D341Med (cell line): ENCODE measurements around the gene SCN3A.

ENCODE experiments used
- DNase-seq: peaks from one replicate; pipeline ENCODE4 v3.0.0; 2012; ENCODE audit warnings: low spot score

Gene SCN3A

DNA sequence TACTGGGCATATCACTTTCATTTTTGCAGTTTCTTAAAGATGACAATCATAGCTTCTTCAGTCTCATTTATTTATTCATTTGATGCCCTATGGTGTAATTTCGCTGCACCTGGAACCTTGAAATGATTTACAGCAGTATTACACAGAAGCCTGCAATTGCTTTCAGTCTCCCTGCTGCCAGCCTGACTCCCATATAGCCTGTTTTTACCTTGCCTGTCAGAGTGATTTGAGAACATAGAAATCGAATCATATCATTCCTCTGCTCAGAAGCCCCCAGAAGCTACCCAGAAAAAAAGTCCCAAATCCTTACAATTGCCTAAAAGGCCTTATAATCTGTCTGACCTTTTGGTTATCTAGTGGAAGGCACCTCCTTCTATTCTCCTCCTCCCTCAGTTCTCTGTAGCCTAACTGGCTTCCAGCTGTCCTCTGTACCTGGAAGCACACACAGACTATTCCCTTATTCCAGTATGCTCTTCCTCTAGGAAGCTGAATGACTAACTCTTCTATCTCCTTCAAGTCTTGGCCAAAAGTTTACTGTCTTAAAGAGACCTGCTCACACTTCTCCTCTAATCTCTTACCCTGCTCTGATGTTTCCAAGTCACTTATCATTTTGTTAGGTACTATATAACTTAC lies 12.6 kb downstream of the SCN3A start:
- no peak for DNase-seq

DNA sequence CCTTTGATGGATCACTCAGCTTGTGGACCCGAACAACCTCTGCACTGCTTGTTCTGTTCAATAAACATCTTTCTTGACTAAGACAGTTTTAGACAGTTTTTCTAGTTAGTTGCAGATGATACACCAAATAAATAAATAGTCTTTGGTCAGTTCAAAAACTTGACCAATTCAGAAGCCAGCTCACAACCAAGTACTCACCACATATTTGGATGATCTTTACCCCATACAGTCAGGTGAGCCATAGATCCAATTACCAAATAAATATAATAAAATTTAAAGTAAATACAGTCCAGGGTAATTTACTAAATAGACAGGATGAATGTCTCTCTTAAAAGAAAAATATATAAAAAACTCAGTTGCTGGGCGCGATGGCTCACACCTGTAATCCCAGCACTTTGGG lies 18.2 kb downstream of the SCN3A start:
- no peak for DNase-seq

DNA sequence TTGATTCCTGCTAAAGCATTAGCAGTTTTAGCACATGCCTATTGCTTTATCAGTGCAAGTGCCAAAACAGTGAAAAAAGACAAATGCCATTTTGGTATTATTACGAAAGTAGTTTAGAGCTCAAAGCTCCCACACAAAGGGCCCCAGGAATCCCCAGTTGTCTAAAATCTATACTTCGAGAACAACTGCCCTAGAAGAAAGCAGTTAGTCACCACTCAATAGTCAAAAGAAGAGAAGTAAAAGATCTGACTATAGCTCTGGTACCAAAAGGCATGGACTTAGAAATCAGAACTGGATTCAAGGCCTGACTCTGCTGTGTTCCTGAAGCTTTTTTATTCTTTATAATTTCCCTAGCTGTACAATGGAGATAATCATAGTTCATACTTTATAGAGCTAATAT lies 21.8 kb downstream of the SCN3A start:
- DNase-seq = no peak

DNA sequence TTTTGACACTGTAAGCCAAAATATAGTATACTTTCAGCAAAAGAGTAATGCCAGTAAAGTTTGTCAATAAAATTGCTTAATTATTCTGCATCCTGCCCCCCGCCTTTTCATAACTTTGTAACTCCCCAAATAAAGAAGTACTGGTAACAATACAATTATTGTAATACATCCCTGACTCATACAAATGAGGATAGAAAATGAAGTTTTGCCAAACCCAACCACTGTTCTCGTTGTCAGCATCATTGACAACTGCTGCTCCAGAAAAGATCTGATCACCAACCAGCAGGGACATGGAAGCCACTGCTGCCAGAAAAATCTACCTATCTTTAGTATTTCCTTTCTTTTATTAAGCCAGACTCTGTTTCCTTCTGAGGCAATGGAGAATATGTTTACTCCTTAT lies 27.1 kb downstream of the SCN3A start:
- DNase-seq = no peak

DNA sequence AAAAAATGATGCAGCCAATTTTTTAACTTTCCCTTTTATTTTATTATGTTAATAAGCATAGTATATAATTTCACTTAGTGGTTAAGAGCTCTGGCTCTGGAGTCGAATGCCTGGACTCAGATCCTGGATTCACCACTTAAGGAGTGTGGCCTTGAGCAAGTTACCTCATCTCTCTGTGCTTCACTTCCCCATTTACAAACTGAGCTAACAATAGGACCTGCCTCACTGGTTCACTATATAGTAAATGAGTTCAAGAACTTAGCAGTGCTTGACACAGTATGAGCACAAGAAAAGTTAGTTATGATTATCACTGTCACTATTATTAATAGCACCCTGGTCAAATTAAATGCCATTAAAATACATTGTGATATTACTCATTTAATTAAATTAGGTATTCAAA lies 30.6 kb downstream of the SCN3A start:
- DNase-seq = no peak

DNA sequence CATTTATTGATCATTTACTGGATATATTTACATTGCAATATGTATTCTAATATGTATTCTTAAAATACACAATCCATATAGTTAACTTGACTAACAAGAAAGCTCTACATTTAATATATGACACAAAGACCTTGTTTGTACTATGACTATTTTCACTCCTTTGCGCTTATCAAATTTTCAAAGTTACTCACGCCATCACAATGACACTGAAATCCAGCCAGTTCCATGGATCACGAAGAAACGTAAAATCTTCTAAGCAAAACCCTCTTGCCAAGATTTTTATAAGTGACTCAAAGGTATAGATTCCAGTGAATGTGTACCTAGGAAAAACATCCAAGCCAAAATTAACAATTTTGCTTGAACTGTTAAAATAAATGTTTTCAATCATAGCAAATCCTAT lies 39.6 kb downstream of the SCN3A start:
- DNase-seq = no peak

DNA sequence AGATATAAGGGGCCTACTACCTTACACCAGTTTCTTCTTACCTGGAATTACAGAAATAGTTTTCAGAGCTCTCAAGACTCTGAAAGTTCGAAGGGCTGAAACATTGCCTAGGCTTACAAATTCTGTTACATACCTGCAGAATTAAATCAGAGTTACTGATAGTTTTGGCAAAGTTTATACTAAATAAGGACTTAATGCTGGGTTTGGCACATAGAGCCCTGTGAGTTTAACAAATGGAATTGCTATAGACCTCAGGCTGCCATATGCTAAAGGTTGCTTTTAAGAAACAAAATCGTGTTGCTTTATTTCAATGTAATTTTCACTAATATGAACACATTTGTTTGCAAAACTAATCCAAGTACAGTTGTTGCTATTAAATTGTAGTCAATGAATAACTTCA lies 40.1 kb downstream of the SCN3A start:
- no peak for DNase-seq

DNA sequence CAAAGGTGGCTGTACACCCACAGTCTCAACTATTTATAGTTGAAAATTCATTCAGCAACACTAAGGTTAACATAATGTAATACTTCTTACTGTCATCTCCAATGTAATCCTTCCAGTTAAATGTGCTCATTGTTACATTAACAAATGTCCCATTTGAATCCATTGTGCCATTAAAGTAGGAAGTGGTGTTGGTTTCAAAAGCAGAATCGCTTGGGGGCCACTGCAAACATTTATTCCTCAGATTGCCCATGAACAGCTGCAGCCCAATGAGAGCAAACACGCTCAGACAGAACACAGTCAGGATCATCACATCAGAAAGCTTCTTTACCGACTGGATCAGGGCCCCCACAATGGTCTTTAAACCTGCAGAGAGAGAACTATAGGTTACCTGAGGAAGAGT lies 41.4 kb downstream of the SCN3A start:
- DNase-seq = no peak

DNA sequence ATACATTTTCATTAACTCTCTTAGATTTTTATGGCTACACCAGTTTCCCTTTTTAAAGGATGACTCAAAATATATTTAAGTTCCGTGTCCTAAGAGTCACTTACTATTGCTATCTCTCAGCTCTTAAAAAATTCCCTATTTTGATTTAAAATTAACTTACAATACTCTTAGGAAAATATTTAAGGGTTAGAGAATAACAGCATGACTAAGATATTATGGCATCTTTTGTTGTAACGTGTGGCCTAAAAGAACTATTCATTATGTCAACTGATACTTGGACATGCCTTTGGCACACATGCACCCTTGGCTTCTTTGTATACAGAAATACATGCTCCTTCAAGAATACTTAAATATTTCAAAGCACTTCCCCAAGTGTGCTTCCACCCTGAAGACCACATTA lies 42.3 kb downstream of the SCN3A start:
- no peak for DNase-seq

DNA sequence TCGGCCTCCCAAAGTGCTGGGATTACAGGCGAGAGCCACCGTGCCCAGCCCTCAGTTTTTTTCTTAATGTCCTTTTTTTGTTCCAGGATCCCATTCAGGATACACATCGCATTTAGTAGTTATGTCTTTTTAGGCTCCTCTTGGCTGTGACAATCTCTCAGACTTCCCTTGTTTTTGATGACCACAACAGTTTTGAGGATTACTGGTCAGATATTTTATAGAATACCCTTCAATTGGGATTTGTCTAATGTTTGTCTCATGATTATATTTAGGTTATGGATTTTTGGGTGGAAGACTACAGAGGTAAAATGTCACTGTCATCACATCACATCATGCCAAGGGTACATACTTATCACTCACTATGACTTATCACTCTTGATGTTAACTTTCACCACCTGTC lies 46.7 kb downstream of the SCN3A start:
- no peak for DNase-seq

DNA sequence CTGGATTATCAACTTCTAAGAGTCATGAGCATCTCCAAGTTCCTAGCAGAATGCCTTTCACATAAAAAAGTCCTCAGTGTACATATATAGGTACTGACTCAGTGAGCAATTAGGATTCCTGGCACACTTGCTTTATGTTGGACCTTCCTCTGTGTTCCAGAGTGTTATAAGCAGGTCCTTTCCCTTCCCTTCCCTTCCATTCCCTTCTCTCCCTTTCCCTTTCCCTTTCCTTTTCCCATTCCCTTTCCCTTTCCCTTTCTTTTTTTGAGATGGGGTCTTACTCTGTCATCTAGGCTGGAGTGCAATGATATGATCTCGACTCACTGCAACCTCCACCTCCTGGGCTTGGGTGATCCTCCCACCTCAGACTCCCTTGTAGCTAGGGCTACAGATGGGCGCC lies 48.7 kb downstream of the SCN3A start:
- DNase-seq = no peak

DNA sequence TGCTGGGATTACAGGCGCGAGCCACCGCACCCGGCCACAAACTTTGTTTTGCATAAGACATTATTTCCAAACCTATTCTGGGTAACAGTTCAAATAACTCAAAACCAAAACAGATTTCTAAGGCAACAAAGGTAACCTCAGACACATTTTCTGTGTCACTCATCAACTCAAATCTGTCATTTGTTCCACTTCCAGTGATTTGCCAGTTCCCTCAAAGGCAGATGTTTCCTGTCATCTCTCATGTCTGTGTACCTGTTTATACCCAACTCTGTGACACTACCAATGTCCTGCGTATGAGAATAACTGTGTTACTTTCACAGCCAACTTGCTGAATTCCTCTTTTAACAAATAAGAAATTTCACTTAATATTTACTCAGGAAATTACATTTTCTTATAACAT lies 54.4 kb downstream of the SCN3A start:
- DNase-seq = no peak

DNA sequence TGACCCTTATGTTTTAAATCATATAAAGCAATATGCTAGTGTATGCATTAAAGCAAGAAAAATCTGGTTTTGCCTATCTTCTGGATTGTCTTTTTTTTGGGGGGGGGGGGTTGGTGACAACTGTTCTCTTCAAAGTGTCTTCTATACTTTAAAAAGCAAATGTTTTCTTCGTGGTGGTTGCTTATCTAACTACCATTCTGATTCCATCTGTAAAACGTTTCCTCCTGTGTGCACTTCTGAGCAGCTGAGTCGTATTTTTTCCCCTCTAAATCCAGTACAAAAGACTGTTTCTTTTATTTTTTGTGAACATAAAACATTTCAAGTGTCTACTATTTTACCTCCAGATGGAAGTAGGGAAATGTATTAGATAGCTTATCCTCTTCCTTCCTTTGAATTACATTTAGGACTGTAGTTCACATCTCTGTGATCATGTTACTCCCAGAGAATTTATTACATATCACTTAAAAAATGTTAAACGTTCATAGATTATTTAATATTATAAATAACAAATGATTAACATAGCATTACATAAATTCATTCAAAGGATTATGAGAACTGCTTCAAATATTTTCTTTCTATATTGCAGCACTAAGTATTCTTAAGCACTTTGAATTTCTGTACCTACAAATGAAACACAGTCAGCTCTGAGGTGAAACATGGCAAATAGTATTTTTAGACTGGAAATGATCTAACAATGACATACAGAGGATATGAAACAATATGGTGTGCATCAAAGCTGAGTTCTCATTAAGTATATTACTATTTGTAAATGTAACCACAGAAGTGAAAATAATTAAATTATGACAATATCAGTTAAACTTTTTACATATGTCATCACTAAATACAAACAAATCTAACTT lies 56.4 kb downstream of the SCN3A start:
- no peak for DNase-seq

DNA sequence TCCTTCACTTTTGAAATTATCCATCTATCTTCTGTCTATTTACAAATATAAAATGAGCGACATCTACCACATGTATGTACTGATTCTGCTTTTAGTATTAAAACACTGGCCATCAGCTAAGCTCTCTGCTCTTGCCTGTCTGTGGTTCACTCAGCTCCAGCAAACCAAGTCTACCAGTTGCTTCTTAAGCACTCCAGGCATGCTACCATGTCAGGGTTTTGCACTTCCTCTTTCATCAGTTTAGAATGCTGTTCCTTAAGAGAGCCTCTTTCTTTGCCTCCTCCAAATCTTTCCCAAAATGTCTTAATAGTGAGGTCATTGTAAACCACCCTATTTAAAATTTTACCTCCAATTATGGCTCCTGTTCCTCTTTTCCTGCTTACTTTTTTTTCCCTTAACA lies 59.5 kb downstream of the SCN3A start:
- no peak for DNase-seq

DNA sequence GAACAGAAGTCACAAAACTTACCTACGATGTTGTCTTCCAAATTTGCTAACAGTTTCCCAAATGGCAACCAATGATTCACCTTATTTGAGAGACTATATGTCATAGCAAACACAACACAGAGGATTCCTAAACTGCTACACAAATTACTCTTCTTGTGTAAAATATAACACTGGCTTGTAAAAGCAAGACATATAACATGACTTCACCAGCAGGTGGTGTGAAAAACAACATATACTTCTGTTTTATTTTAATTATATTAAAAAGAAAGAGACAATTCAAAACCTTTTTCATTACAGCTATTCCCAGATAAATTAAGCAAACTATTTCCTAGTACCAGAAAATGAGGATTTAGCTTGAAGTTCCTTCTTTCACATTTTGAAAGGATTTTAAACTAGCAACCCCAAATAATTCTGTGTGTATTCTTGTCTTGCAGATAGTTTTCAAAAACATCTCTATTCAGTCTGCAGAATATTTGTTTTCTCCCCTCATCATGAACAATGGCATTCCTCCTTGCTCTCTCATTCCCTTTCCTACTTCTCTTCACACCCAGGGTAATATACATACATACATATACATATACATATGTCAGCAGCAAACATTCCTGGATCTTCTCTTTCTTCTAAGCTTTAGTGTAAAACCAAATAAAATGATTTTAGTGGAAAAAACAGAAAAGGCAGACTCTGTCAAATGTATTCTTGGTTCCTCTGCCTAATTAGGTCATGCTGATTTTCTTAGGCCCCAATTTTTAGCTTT lies 62.1 kb downstream of the SCN3A start:
- DNase-seq = no peak

DNA sequence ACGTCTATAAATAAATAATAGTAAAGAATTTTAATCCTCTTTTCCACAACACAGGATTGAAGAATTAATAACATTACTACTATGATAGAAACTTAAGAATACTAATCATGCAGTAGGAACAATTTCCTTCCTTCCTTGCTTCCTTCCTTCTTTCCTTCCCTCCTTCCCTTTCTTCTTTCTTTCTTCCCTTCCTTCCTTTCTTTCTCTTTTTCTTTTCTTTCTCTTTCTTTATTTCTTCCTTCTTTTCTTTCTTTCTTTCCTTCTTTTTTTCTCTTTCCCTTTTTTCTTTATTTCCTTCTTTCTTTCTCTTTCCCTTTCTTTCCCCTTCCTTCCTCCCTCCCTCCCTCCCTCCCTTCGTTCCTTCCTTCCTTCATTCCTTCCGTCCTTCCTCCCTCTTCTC lies 77.6 kb downstream of the SCN3A start:
- DNase-seq = no peak

DNA sequence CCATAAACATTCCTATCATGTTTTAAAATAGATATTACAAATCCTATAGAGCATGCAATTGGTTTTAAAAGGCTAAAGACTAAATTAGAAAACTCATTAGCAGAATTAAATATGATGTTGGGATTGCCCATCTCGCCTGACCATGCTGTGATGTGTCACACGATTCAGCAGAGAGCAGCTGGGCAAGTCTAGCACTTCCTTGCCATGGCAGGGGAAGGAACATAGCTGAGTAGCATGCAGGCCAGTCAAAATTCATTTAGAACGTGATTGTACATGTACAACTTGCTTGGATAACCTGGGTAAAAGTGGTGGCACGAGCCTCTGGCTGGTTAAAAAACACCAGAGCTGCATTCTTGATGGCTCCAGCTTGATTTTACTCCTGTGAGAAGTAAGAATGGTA lies 81.3 kb downstream of the SCN3A start:
- DNase-seq = peak; percentile 55

DNA sequence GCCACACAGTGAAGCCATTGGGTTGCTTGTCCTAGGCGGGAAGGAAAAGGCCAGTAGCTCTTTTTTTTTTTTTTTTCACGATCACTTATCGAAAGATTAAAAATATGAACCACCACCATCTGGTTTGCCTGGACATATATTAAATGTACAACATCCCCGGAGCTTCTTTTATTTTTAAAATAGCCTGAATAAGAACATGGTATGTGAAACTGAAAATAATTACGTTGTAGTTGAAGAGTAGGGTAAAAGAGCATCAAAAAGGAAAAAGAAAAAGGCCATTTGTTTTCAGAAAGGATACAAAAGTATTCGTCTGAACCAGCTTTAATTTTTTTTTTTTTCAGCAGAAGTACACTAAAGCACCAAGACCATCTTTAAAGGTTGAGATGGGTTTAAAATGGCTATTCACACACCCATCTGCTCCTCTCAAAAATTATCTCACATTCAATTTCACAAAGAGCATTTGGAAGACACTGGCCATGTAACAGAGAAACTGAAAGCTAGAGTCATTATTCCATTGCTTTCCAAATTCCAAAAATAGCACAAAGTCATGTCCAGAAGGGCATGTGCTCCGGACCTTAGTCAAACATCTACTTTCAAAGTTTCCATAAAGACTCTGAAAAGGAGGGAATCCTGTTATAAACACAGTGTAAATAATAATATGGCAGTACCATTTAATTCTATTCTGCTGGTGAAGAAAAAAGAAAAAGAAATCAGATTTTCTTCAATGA lies 82.9 kb downstream of the SCN3A start:
- no peak for DNase-seq

DNA sequence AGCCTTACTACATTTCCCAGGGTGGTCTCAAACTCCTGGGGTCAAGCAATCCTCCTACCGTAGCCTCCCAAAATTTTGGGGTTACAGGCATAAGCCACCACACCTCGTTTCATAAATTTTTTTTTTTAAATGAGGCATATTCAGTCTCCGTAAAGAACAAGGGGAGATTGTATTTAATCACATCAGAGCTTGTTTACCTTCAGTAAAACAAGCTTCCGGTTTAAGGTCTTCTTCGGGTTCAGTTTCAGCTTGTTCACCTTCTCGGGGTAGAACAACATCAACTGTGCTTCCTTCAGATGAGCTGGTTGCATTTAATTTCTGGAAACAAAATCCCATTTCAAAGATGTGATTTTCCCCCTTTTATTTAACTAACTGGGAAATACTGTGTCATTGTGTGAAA lies 88.6 kb downstream of the SCN3A start:
- no peak for DNase-seq

DNA sequence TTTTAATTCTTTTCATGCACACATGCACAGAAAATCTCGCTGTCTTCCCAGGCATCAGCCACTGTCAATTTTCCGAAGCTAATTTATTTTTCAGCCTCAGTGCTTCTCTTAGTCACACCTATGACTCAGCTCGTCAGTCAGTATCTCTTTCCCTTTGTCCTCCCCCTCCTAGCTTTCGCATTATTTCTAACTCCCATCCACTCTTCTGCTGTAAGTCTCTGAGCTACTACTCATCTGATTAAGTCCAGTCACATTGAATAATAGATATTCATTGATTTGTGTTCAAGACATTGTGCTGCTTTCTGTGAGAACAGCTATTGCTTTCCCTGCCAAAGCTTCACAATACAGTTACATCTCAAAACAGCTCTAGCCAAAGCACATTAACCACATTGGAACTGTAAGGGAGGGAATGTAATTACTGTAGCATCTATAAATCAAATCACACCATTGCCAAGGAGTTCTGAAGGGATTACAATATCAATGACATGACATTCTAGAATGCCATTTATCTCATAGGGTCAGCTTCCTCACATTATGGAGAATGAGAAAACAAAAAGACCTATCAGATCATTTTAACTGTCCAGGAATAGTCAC lies 89.4 kb downstream of the SCN3A start:
- no peak for DNase-seq

DNA sequence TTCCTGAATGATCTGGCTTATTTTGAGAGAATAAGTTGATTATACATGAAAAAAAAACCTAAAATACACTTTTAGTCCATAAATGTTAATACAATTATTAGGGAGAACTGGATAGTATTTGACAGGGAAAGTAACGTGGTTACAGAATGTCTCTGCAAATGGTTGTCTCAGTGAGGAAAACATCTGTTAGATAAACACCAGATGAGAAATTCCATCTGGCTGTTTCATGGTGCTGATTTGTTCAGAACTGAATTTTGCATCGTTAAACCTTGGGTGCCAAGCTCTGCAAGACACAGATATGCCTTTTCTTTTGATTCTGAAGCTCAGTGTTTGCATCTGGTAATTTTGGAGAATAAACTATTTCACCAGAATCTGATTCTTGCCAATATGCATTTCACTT lies 90.4 kb downstream of the SCN3A start:
- DNase-seq = no peak

DNA sequence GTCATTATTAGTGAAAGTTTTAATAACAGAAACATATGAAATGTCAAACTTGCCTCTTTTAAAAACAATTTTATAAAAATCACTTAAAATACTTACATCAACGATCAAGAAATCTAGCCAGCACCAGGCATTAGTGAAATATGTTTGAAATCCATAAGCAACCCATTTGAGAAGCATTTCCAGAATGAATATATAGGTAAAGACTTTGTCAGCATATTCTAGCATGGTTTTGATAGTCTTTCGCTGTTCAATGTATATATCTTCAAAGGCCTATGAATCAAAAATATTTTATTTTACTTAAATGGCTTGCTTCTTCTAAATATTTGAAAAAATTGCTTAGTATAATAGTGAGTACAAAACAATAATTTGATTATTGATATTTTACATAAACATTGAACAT lies 91.1 kb downstream of the SCN3A start:
- no peak for DNase-seq
